HG02943 (cell line): Measurements from ENCODE around the gene CAMTA1.

Experiments used
- ATAC-seq: cut with Tn5 transposase; IDR thresholded peaks from one replicate; pipeline ENCODE4 v1.9.1; 2021; ENCODE audit warnings: mild to moderate bottlenecking, low read depth, moderate library complexity; ENCODE audit not compliant: unreplicated experiment

The CAMTA1 gene

GRCh38 chr1:7549277-7550161 lies 764.3 kb downstream of the CAMTA1 start:
- no peak for ATAC-seq

- ATAC-seq: no peak
Observed at GRCh38 chr1:7550261-7550865, 765.1 kb downstream of the CAMTA1 start.

GRCh38 chr1:7550981-7551380 lies 765.7 kb downstream of the CAMTA1 start:
- no peak for ATAC-seq

GRCh38 chr1:7551442-7551841 lies 766.2 kb downstream of the CAMTA1 start:
- ATAC-seq: no peak

- ATAC-seq: no peak
Observed at GRCh38 chr1:7552402-7552801, 767.1 kb downstream of the CAMTA1 start.

GRCh38 chr1:7553042-7553690 lies 767.9 kb downstream of the CAMTA1 start:
- no peak for ATAC-seq

GRCh38 chr1:7554385-7555235 lies 769.4 kb downstream of the CAMTA1 start:
- no peak for ATAC-seq

- ATAC-seq: no peak
Observed at GRCh38 chr1:7555391-7556185, 770.3 kb downstream of the CAMTA1 start.

- no peak for ATAC-seq
Observed at GRCh38 chr1:7557301-7557891, 772.1 kb downstream of the CAMTA1 start.

- ATAC-seq: no peak
Observed at GRCh38 chr1:7558041-7558461, 772.8 kb downstream of the CAMTA1 start.

GRCh38 chr1:7558481-7558880 lies 773.2 kb downstream of the CAMTA1 start:
- ATAC-seq: no peak

- ATAC-seq: no peak
Observed at GRCh38 chr1:7558921-7559869, 773.9 kb downstream of the CAMTA1 start.

GRCh38 chr1:7560128-7560527 lies 774.9 kb downstream of the CAMTA1 start:
- no peak for ATAC-seq

GRCh38 chr1:7560601-7561181 lies 775.4 kb downstream of the CAMTA1 start:
- no peak for ATAC-seq

GRCh38 chr1:7561331-7561921 lies 776.2 kb downstream of the CAMTA1 start:
- ATAC-seq: no peak

GRCh38 chr1:7561936-7562728 lies 776.9 kb downstream of the CAMTA1 start:
- no peak for ATAC-seq
